A549 (cell line): ENCODE measurements around the gene DCLK1. TPM values are rescaled to one million over a fixed set of nuclear protein-coding genes. Genes with fewer than 3 reads are reported as not detected.

Experiments
- ATAC-seq, 2 experiments: fragments of 200-7000 bp in 1 of 2; fragments of >200 bp in 1 of 2; cut with Nextera tagmentation in 1 of 2; cut with Tn5 transposase in 1 of 2; 3 replicates each; pipeline versions ENCODE4 v1.8.0 to v1.9.1; 2018 to 2020; ENCODE audit warnings: mild to moderate bottlenecking in 1 of 2, moderate library complexity in 1 of 2
- CTCF ChIA-PET: fragments of 300-600 bp; sonication (Branson Sonifier 250); formaldehyde crosslinking; extraction: SDS; loops from one replicate; lab custom pipeline; 2021; ENCODE audit warnings: antibody characterized with exemption, inconsistent platforms; lab: Yijun Ruan, JAX
- POLR2A ChIA-PET: fragments of 350-600 bp; formaldehyde crosslinking; extraction: SDS; loops from one replicate; lab custom pipeline; 2021; ENCODE audit warnings: antibody characterized with exemption, inconsistent platforms; lab: Yijun Ruan, JAX
- DNase-seq, 2 experiments: peaks; one replicate each; pipeline versions ENCODE4 v3.0.0 to v3.0.0-alpha.2; 2011 to 2016; ENCODE audit warnings: low read depth in 1 of 2, low spot score in 1 of 2
- FAIRE-seq: peaks from 2 replicates; lab custom pipeline; 2011; peaks lifted over from hg19 to GRCh38; lab: Jason Lieb, UNC
- H3K27ac ChIP-seq, 2 experiments: fragments of >200 bp; sonication (Bioruptor Twin); formaldehyde crosslinking; 3 replicates each; pipeline ENCODE4 v1.5.1; 2016 to 2017
- H3K4me1 ChIP-seq: fragments of >200 bp; sonication (Bioruptor Twin); formaldehyde crosslinking; 3 replicates; pipeline ENCODE4 v1.6.1; 2016
- H3K4me2 ChIP-seq: fragments of >200 bp; sonication (Bioruptor Twin); formaldehyde crosslinking; 3 replicates; pipeline ENCODE4 v1.6.1; 2016
- H3K4me3 ChIP-seq: fragments of >200 bp; sonication (Bioruptor Twin); formaldehyde crosslinking; 3 replicates; pipeline ENCODE4 v1.5.1; 2016
- H3K9me3 ChIP-seq: fragments of >200 bp; sonication (Bioruptor Twin); formaldehyde crosslinking; 3 replicates; pipeline ENCODE4 v1.6.1; 2016
- ATOH8 ChIP-seq: fragments of 250-450 bp; sonication (Bioruptor Pico); IDR thresholded peaks from 2 replicates; pipeline ENCODE4 v1.5.0; 2020; ENCODE audit warnings: low read depth, mild to moderate bottlenecking, moderate library complexity
- BHLHE40 ChIP-seq: IDR thresholded peaks from 2 replicates; pipeline ENCODE4 v1.6.1; 2012; ENCODE audit warnings: low read depth, low read length, inconsistent platforms
- CHD4 ChIP-seq: fragments of 200-600 bp; sonication (generic); IDR thresholded peaks from 2 replicates; pipeline ENCODE4 v1.6.1; 2016; ENCODE audit warnings: antibody characterized with exemption, mild to moderate bottlenecking, borderline replicate concordance
- ELK1 ChIP-seq: fragments of 150-350 bp; IDR thresholded peaks from 2 replicates; pipeline ENCODE4 v1.6.1; 2014; ENCODE audit warnings: low read depth, mild to moderate bottlenecking, low read length
- EP300 ChIP-seq, 2 experiments: fragments of >200 bp; sonication (Bioruptor Twin); formaldehyde crosslinking; IDR thresholded peaks; 2 replicates in 1 of 2; 3 replicates in 1 of 2; pipeline ENCODE4 v1.6.1; 2016 to 2017
- ESRRA ChIP-seq: fragments of 150-350 bp; IDR thresholded peaks from 2 replicates; pipeline ENCODE4 v1.6.1; 2014; ENCODE audit warnings: mild to moderate bottlenecking, low read length, borderline replicate concordance
- HES2 ChIP-seq: fragments of >200 bp; sonication (Bioruptor Twin); formaldehyde crosslinking; IDR thresholded peaks from 2 replicates; pipeline ENCODE4 v1.6.1; 2016
- HOXA7 ChIP-seq: fragments of 250-450 bp; sonication (Bioruptor Pico); IDR thresholded peaks from 2 replicates; pipeline ENCODE4 v1.5.0; 2020; ENCODE audit warnings: mild to moderate bottlenecking, moderate library complexity
- JUN ChIP-seq, 2 experiments: fragments of >200 bp; sonication (Bioruptor Twin); formaldehyde crosslinking; IDR thresholded peaks; 2 replicates in 1 of 2; 3 replicates in 1 of 2; pipeline ENCODE4 v1.6.1; 2016 to 2017
- KDM1A ChIP-seq: fragments of 200-600 bp; sonication (generic); IDR thresholded peaks from 2 replicates; pipeline ENCODE4 v1.6.1; 2016; ENCODE audit warnings: low read depth, mild to moderate bottlenecking
- KDM5A ChIP-seq: fragments of 200-600 bp; sonication (generic); IDR thresholded peaks from 2 replicates; pipeline ENCODE4 v1.6.1; 2016; ENCODE audit warnings: antibody characterized with exemption, mild to moderate bottlenecking
- MAX ChIP-seq: IDR thresholded peaks from 2 replicates; pipeline ENCODE4 v1.6.1; 2012
- NPAS2 ChIP-seq: fragments of 250-450 bp; sonication (Bioruptor Pico); IDR thresholded peaks from 2 replicates; pipeline ENCODE4 v1.8.0; 2022; ENCODE audit warnings: mild to moderate bottlenecking, moderate library complexity, borderline replicate concordance
- NR3C1 ChIP-seq: fragments of >200 bp; sonication (Bioruptor Twin); formaldehyde crosslinking; IDR thresholded peaks from 3 replicates; pipeline ENCODE4 v1.6.1; 2017
- PBX3 ChIP-seq: IDR thresholded peaks from 2 replicates; pipeline ENCODE4 v1.6.1; 2012
- POLR2AphosphoS2 ChIP-seq: conservative IDR thresholded peaks from 2 replicates; pipeline ENCODE4 v1.6.1; 2012; ENCODE audit warnings: low read length, improper control_type of control experiment, inconsistent platforms
- RCOR1 ChIP-seq: fragments of 150-350 bp; IDR thresholded peaks from 2 replicates; pipeline ENCODE4 v1.6.1; 2014; ENCODE audit warnings: antibody characterized with exemption, low read length, low read depth
- RFX5 ChIP-seq: fragments of 450-650 bp; IDR thresholded peaks from 2 replicates; pipeline ENCODE4 v1.7.1; 2014; ENCODE audit warnings: antibody characterized with exemption, mild to moderate bottlenecking, moderate library complexity
- TP53 ChIP-seq: fragments of 250-450 bp; sonication (Bioruptor Pico); IDR thresholded peaks from 2 replicates; pipeline ENCODE4 v1.5.0; 2021; ENCODE audit warnings: mild to moderate bottlenecking, moderate library complexity
- ZFP36 ChIP-seq: fragments of 450-650 bp; IDR thresholded peaks from 2 replicates; pipeline ENCODE4 v1.6.1; 2014; ENCODE audit warnings: borderline replicate concordance; ENCODE audit not compliant: partially characterized antibody
- WGBS: methylation state at CpG from one replicate; pipeline ENCODE4 v1.1.6; 2017; ENCODE audit errors: missing lambda C conversion rate; 5-methylcytosine and 5-hydroxymethylcytosine counted together
- polyA plus RNA-seq, 4 experiments: library from polyadenylated mRNA; depleted of rRNA in 3 of 4; stranded (reverse); fragments of >200 nt; fragmentation: RNase III in 1 of 4; extraction: RNeasy Plus Mini Kit Qiagen cat#74134 plus additional on column Dnase treatment in 1 of 4; gene quantifications; 2 replicates in 3 of 4; 3 replicates in 1 of 4; pipeline ENCODE4 v1.2.3, GENCODE V29; 2011 to 2017

The DCLK1 gene
- polyA plus RNA-seq, 2 of the 4 experiments (the other 2 are of a cell fraction), result 0.13 to 0.21 TPM

GRCh38 chr13:35784286-35784951 is 346.8 kb downstream of the DCLK1 start:
- no peak overlapping the region for H3K4me3 ChIP-seq
- WGBS, result 62% methylated on average over 10 of the region's 10 CpGs
- DNase-seq (no peak), ATAC-seq (no peak), FAIRE-seq (no peak)
- no peak overlapping the region for H3K4me2 ChIP-seq
- H3K27ac ChIP-seq, result no peak overlapping the region
- H3K4me1 ChIP-seq, result no peaks in the 10 kb centered on the region
- TF ChIP-seq HES2, result no peak
- no peak for TF ChIP-seq ZFP36
- TF ChIP-seq PBX3, result no peak
- no peak for TF ChIP-seq RCOR1
- TF ChIP-seq POLR2AphosphoS2, result no peak
- no peak for TF ChIP-seq MAX
- no peak for TF ChIP-seq RFX5
- TF ChIP-seq ELK1, result no peak
- TF ChIP-seq KDM1A, result no peak
- no peaks in the 10 kb centered on the region for H3K9me3 ChIP-seq
- ChIA-PET CTCF (no interaction called here), POLR2A (no interaction called here)

- ChIA-PET CTCF (no interaction called here), POLR2A (no interaction called here)
- WGBS, result 65% methylated on average over 2 of the region's 2 CpGs
- FAIRE-seq, result no peak
- DNase-seq, result no peak
- no peak for ATAC-seq
- no peaks in the 10 kb centered on the region for H3K4me1 ChIP-seq
- no peak overlapping the region for H3K4me3 ChIP-seq
- no peak overlapping the region for H3K4me2 ChIP-seq
- no peaks in the 10 kb centered on the region for H3K9me3 ChIP-seq
- TF ChIP-seq HES2 (no peak), BHLHE40 (no peak), NPAS2 (no peak), ESRRA (no peak), JUN (IDR thresholded peaks at IDR 0.05) (no peak), EP300 (IDR thresholded peaks at IDR 0.05) (no peak), NR3C1 (no peak)
- H3K27ac ChIP-seq, result no peak overlapping the region
Measured at GRCh38 chr13:35782793-35783192, 348.4 kb downstream of the DCLK1 start.

GRCh38 chr13:35781036-35782000 is 349.9 kb downstream of the DCLK1 start:
- H3K4me2 ChIP-seq, result no peak overlapping the region
- DNase-seq (no peak), FAIRE-seq (no peak), ATAC-seq (no peak)
- WGBS, result 41% methylated on average over 7 of the region's 7 CpGs
- H3K4me3 ChIP-seq, result no peak overlapping the region
- no peak overlapping the region for H3K27ac ChIP-seq
- POLR2A ChIA-PET, result no interaction called here
- TF ChIP-seq KDM5A, result no peak
- TF ChIP-seq HOXA7 (CRISPR knock-in tag), result no peak
- TF ChIP-seq ATOH8 (CRISPR knock-in tag), result no peak
- no peak for TF ChIP-seq ZFP36
- no peak for TF ChIP-seq CHD4
- no peak for TF ChIP-seq TP53 (CRISPR knock-in tag)
- H3K4me1 ChIP-seq, result no peaks in the 10 kb centered on the region
- H3K9me3 ChIP-seq, result no peaks in the 10 kb centered on the region
- CTCF ChIA-PET, result interaction anchor here (1.0 kb wide), 1 partner anchor 20 kb away, joined by 3 read pairs; no protein-coding TSS in a partner anchor
